Transverse colon (tissue), 4 donors: ENCODE measurements around the gene KRTAP3-2. TPM values are rescaled to one million over a fixed set of nuclear protein-coding genes. Genes with fewer than 3 reads are reported as not detected.

ENCODE experiments used
- DNase-seq: peaks from one replicate; pipeline ENCODE4 v3.0.0-alpha.2; 2019
- H3K27ac ChIP-seq, 4 donors: fragments of 200-600 bp; sonication (generic); 2 replicates each; pipeline ENCODE4 v1.5.1; 2016 to 2018; ENCODE audit warnings: inconsistent platforms in 4 of 4
- H3K27me3 ChIP-seq: fragments of 200-600 bp; sonication (generic); 2 replicates; pipeline ENCODE4 v1.5.1; 2017; ENCODE audit warnings: inconsistent platforms
- H3K36me3 ChIP-seq, 4 donors: fragments of 200-600 bp; sonication (generic); 2 replicates each; pipeline ENCODE4 v1.5.1; 2017 to 2019; ENCODE audit warnings: inconsistent platforms in 4 of 4
- H3K4me1 ChIP-seq, 4 donors: fragments of 200-600 bp; sonication (generic); 2 replicates each; pipeline ENCODE4 v1.5.1; 2017 to 2020; ENCODE audit warnings: inconsistent platforms in 4 of 4
- H3K4me3 ChIP-seq, 4 donors: fragments of 200-600 bp; sonication (generic); 1 replicate in 1 of 4; 2 replicates in 3 of 4; pipeline versions ENCODE4 v1.5.1 to v1.6.1; 2017 to 2019; ENCODE audit warnings: inconsistent platforms in 4 of 4
- H3K9me3 ChIP-seq, 2 donors: fragments of 200-600 bp; sonication (generic); 2 replicates each; pipeline ENCODE4 v1.5.1; 2017 to 2019; ENCODE audit warnings: inconsistent platforms in 2 of 2
- EP300 ChIP-seq: sonication (generic); formaldehyde crosslinking; IDR thresholded peaks from one replicate; pipeline ENCODE4 v1.6.1; 2017; ENCODE audit warnings: antibody characterized with exemption, low read depth
- POLR2A ChIP-seq: fragments of 450-650 bp; IDR thresholded peaks from one replicate; pipeline ENCODE4 v1.6.1; 2016; ENCODE audit warnings: antibody characterized with exemption, mild to moderate bottlenecking, moderate library complexity
- POLR2AphosphoS5 ChIP-seq, 3 donors: sonication (generic); formaldehyde crosslinking; IDR thresholded peaks; one replicate each; pipeline ENCODE4 v1.6.1; 2016; ENCODE audit warnings: antibody characterized with exemption in 3 of 3
- WGBS, 2 donors: methylation state at CpG; one replicate each; pipeline ENCODE4 v1.1.5; 2018; ENCODE audit warnings: low coverage in 1 of 2; 5-methylcytosine and 5-hydroxymethylcytosine counted together
- in situ Hi-C, 4 donors: fragments of 200-750 bp; cut with MboI; loops; one replicate each; pipeline versions ENCODE4 v1.15.0 to v1.15.1; 2017; ENCODE audit warnings: low sequenced_read_pairs in 3 of 4, low pct_ligation_motif_present in 1 of 4, low pct_unique_long_range_greater_than_20kb in 1 of 4
- intact Hi-C: fragments of 100-400 bp; cut with DNase I; formaldehyde crosslinking; loops from one replicate; pipeline ENCODE4 v1.15.1; 2023; ENCODE audit warnings: low total_unique reads
- total RNA-seq, 4 donors: library from RNA; depleted of rRNA; stranded (reverse); fragments of >200 nt; gene quantifications; one replicate each; pipeline ENCODE4 v1.1.0, GENCODE V29; 2016
- TF ChIP-seq, protein P1 (sequence below), 5 experiments: fragments of 200-600 bp in 3 of 5; fragments of 450-650 bp in 2 of 5; sonication (generic) in 3 of 5; IDR thresholded peaks; 1 replicate in 2 of 5; 2 replicates in 3 of 5; pipeline ENCODE4 v1.5.1; 2016 to 2017; ENCODE audit warnings: antibody characterized with exemption in 5 of 5, inconsistent platforms in 3 of 5, mild to moderate bottlenecking in 2 of 5, moderate library complexity in 1 of 5

Gene KRTAP3-2
- total RNA-seq, 4 donors from 2014 or later = not detected

DNA sequence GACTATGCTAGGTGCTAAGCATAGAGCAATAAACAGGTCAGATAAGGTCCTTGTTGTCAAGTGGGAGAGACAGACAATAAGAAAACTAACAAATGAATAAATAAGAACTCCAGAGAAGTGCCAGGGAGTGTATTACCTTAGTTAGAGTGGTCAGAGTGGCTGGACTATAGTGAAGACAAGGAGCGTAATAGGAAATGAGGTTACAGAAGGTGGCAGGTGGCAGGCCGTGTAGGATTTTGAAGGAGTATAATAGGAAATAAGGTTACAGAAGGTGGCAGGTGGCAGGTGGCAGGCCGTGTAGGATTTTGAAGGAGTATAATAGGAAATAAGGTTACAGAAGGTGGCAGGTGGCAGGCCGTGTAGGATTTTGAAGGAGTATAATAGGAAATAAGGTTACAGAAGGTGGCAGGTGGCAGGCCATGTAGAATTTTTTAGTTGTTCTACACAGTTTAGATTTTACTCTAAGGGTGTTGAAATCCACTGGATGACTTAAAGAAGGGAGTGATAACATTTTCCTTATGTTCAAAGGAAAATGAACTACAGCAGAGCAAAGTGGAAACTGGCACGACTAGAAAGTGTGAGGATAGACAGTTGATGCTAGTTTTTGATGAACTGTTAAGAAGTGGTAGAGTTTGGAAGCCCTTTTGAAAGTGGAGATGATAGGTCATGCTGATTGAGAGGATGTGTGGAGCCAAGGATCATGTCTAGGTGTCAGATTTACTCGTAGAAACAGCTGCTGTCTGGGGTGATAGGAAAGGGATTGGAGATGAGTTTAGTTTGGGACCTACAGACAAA, 12.8 kb upstream of the KRTAP3-2 start:
- no peaks in the 10 kb centered on the region for H3K27me3 ChIP-seq
- no peaks in the 10 kb centered on the region for H3K4me1 ChIP-seq
- no peaks in the 10 kb centered on the region for H3K36me3 ChIP-seq
- no peak overlapping the region for H3K27ac ChIP-seq
- H3K9me3 ChIP-seq = no peaks in the 10 kb centered on the region
- in situ Hi-C loops (no loop called here), intact Hi-C loops (no loop called here)
- no peak for DNase-seq
- H3K4me3 ChIP-seq = no peak overlapping the region
- 76 to 82% methylated on average over 5 to 6 of the region's 6 CpGs for WGBS, 2 donors
- no peak for TF ChIP-seq EP300
- TF ChIP-seq POLR2AphosphoS5 (IDR thresholded peaks at IDR 0.05) = no peak
- TF ChIP-seq, protein P1, sequence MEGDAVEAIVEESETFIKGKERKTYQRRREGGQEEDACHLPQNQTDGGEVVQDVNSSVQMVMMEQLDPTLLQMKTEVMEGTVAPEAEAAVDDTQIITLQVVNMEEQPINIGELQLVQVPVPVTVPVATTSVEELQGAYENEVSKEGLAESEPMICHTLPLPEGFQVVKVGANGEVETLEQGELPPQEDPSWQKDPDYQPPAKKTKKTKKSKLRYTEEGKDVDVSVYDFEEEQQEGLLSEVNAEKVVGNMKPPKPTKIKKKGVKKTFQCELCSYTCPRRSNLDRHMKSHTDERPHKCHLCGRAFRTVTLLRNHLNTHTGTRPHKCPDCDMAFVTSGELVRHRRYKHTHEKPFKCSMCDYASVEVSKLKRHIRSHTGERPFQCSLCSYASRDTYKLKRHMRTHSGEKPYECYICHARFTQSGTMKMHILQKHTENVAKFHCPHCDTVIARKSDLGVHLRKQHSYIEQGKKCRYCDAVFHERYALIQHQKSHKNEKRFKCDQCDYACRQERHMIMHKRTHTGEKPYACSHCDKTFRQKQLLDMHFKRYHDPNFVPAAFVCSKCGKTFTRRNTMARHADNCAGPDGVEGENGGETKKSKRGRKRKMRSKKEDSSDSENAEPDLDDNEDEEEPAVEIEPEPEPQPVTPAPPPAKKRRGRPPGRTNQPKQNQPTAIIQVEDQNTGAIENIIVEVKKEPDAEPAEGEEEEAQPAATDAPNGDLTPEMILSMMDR (IDR thresholded peaks at IDR 0.05) = no peak
- no peak for TF ChIP-seq POLR2A

DNA sequence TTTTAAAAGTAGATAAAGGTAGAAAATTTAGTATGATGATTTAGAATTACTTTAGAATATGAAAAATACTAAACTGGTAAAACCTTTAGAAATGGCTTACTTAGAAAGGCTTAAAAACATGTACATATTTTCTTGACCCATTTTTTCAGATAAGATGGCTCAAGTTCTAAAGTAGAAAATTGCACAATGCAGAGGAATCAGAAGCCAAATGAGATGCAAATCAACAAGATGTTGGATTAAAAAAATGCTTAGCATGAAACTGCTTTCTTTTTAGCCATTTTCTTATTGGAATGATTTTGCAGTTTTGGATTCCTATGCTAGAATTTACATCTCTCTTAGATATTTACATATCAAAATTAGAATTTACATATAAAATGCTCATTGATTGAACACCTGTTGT, 10.7 kb upstream of the KRTAP3-2 start:
- no peak for TF ChIP-seq EP300
- TF ChIP-seq POLR2A = no peak
- TF ChIP-seq, protein P1 (IDR thresholded peaks at IDR 0.05) = no peak
- TF ChIP-seq POLR2AphosphoS5 (IDR thresholded peaks at IDR 0.05) = no peak
- H3K4me3 ChIP-seq = no peak overlapping the region
- no peaks in the 10 kb centered on the region for H3K9me3 ChIP-seq
- H3K36me3 ChIP-seq = no peaks in the 10 kb centered on the region
- intact Hi-C loops (no loop called here), in situ Hi-C loops (no loop called here)
- no peak overlapping the region for H3K27ac ChIP-seq
- H3K27me3 ChIP-seq = no peaks in the 10 kb centered on the region
- H3K4me1 ChIP-seq = no peaks in the 10 kb centered on the region
- no peak for DNase-seq

DNA sequence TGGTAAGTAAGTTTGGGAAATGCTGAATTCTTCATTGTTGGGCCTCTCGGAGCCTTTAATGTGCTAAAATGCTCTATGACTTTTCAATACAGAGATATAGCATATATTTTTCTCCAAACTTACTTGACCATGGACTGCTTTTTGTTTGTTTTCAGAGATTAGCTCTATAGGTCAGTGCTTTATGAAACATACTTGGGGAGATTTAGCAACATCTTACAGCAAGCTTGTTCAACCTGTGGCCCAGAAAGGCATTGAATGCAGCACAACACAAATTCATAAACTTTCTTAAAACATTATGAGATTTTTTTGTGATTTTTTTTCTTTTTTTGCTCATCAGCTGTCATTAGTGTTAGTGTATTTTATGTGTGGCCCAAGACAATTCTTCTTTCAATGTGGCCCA, 10.2 kb upstream of the KRTAP3-2 start:
- H3K36me3 ChIP-seq = no peaks in the 10 kb centered on the region
- intact Hi-C loops = no loop called here
- TF ChIP-seq POLR2AphosphoS5 (IDR thresholded peaks at IDR 0.05) (no peak), EP300 (no peak), POLR2A (no peak)
- TF ChIP-seq, protein P1 (IDR thresholded peaks at IDR 0.05) = no peak
- H3K4me3 ChIP-seq = no peak overlapping the region
- WGBS, 2 donors = 38 to 93% methylated on average over 1 of the region's 1 CpG
- H3K4me1 ChIP-seq = no peaks in the 10 kb centered on the region
- H3K27me3 ChIP-seq = no peaks in the 10 kb centered on the region
- no peak overlapping the region for H3K27ac ChIP-seq
- in situ Hi-C loops = no loop called here
- H3K9me3 ChIP-seq = no peaks in the 10 kb centered on the region
- no peak for DNase-seq

DNA sequence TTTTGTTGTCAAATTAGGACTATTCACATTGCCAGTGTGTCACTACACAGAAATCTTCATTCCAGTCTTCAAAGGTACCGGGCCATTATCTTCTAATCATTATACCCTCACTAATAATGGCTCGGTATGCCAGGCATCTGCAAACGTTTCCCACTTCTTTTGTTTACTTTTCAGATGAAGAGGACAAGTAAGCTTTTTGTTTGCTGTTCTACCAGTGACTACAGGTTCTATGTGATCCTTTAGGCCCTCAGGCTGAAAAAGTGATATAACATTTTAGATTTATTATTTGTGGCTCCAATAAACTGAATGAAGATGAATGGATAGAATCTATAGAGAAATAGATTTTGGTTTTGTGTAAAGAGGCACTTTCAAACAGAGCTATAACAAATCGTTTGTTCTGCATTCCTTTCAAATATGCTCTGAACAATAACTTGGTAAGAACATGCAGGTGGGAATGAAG, 9.6 kb upstream of the KRTAP3-2 start:
- Histone ChIP-seq H3K27me3 (no peaks in the 10 kb centered on the region), H3K9me3 (no peaks in the 10 kb centered on the region), H3K36me3 (no peaks in the 10 kb centered on the region), H3K27ac (no peak overlapping the region), H3K4me3 (no peak overlapping the region), H3K4me1 (no peaks in the 10 kb centered on the region)
- intact Hi-C loops (no loop called here), in situ Hi-C loops (no loop called here)
- no peak for DNase-seq
- TF ChIP-seq POLR2AphosphoS5 (IDR thresholded peaks at IDR 0.05) (no peak), EP300 (no peak), POLR2A (no peak)
- TF ChIP-seq, protein P1 (IDR thresholded peaks at IDR 0.05) = no peak
- 44 to 60% methylated on average over 4 of the region's 4 CpGs for WGBS, 2 donors
